ENCODE data around the gene PLEKHG3.

GRCh38 chr14:64682843-64683242 lies 21.4 kb upstream of the PLEKHG3 start:
- TF ChIP-seq CTCF (IDR thresholded peaks at IDR 0.05; ENCODE audit: low read depth, low read length, poor library complexity, severe bottlenecking): no peak
- TF ChIP-seq EZH2phosphoT487 (IDR thresholded peaks at IDR 0.05; ENCODE audit: borderline replicate concordance, low read length): no peak
